ENCODE data around the gene SETDB1. TPM values are rescaled to one million over a fixed set of nuclear protein-coding genes. Genes with fewer than 3 reads are reported as not detected.

The SETDB1 gene
- total and polyA plus RNA-seq, 2 experiments from 2014 or later, result 9.7 to 21.4 TPM

DNA sequence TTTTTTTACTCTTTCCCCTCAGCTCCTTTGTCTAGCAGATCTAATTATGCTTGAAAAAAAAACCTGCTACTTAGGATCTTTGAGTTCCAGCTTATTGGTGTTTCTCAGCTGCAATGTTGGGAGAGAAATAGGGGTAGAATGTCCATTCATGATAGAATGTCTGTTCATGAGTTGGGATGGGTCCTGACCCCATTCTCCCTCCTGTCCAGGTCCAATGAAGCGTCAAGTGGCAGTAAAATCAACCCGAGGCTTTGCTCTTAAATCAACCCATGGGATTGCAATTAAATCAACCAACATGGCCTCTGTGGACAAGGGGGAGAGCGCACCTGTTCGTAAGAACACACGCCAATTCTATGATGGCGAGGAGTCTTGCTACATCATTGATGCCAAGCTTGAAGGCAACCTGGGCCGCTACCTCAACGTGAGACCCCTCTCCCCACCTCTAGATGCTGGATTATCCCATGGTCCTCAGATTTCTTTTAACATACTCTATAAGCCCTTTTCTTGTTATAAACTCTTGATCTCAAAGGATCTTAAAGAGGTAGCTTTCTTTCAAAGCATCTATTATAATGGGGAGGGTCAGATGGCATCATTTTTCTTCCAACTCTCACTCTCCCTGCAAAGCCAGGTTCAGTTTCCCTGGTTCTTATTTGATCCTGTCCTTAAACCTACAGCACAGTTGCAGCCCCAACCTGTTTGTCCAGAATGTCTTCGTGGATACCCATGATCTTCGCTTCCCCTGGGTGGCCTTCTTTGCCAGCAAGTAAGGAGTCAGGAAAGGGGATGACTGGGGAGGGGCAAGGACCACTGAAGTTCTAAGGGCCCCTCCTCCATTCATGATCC lies 37.4 kb downstream of the SETDB1 start:
- Histone ChIP-seq H3K36me3 (ENCODE audit: low read depth) (peaks cover 54% of the 10 kb centered on the region), H3K27ac (no peak overlapping the region), H3K4me1 (ENCODE audit: insufficient read depth) (no peaks in the 10 kb centered on the region), H3K4me2 (ENCODE audit: unreplicated experiment) (no peak overlapping the region), H4K20me1 (ENCODE audit: insufficient read depth) (no peaks in the 10 kb centered on the region), H3K9me3 (ENCODE audit: low read depth) (no peaks in the 10 kb centered on the region), H3K79me2 (ENCODE audit: insufficient read depth) (peaks cover 20% of the 10 kb centered on the region), H3K4me3 (no peak overlapping the region), H2AFZ (no peak overlapping the region), H3F3A (ENCODE audit: insufficient read depth) (peaks cover 37% of the 10 kb centered on the region), H3K27me3 (replicated peaks; ENCODE audit: insufficient read depth) (no peaks in the 10 kb centered on the region), H3K9me2 (ENCODE audit: insufficient read depth) (no peaks in the 10 kb centered on the region), H3K9ac (no peak overlapping the region)
- TF ChIP-seq EZH2phosphoT487 (IDR thresholded peaks at IDR 0.05; ENCODE audit: insufficient read depth, low read depth) (no peak), EZH2 (IDR thresholded peaks at IDR 0.05; ENCODE audit: insufficient read depth, poor library complexity, severe bottlenecking) (no peak)
- DNase-seq, result no peak
- 88% methylated on average over 10 of the region's 10 CpGs for WGBS, 2 experiments (ENCODE audit: low coverage in 1 of 2, low lambda C conversion rate in 2 of 2, missing lambda C conversion rate in 2 of 2)
- in situ Hi-C loops (cut with MboI), result no loop called here

DNA sequence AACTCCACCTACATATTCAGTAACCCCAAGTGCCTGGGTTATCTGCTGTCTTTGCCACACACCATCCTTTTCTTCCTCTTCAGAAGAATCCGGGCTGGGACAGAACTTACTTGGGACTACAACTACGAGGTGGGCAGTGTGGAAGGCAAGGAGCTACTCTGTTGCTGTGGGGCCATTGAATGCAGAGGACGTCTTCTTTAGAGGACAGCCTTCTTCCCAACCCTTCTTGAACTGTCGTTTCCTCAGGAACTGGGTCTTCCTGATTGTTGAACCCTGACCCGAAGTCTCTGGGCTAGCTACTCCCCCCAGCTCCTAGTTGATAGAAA lies 38.0 kb downstream of the SETDB1 start:
- Histone ChIP-seq H3K4me1 (ENCODE audit: insufficient read depth) (no peaks in the 10 kb centered on the region), H3K36me3 (ENCODE audit: low read depth) (peaks cover 54% of the 10 kb centered on the region), H3K4me3 (no peak overlapping the region), H3K9ac (no peak overlapping the region), H3F3A (ENCODE audit: insufficient read depth) (peaks cover 37% of the 10 kb centered on the region), H3K27ac (no peak overlapping the region), H3K4me2 (ENCODE audit: unreplicated experiment) (no peak overlapping the region), H3K9me3 (ENCODE audit: low read depth) (no peaks in the 10 kb centered on the region), H3K27me3 (replicated peaks; ENCODE audit: insufficient read depth) (no peaks in the 10 kb centered on the region), H3K79me2 (ENCODE audit: insufficient read depth) (peaks cover 26% of the 10 kb centered on the region), H4K20me1 (ENCODE audit: insufficient read depth) (no peaks in the 10 kb centered on the region), H3K9me2 (ENCODE audit: insufficient read depth) (no peaks in the 10 kb centered on the region), H2AFZ (no peak overlapping the region)
- TF ChIP-seq EZH2 (IDR thresholded peaks at IDR 0.05; ENCODE audit: insufficient read depth, poor library complexity, severe bottlenecking), result no peak
- TF ChIP-seq EZH2phosphoT487 (IDR thresholded peaks at IDR 0.05; ENCODE audit: insufficient read depth, low read depth), result no peak
- DNase-seq, result no peak
- 85 to 88% methylated on average over 5 of the region's 5 CpGs for WGBS, 2 experiments (ENCODE audit: low coverage in 1 of 2, low lambda C conversion rate in 2 of 2, missing lambda C conversion rate in 2 of 2)
- in situ Hi-C loops (cut with MboI), result no loop called here

GRCh38 chr1:150965605-150966004 lies 39.4 kb downstream of the SETDB1 start:
- WGBS, 2 experiments (ENCODE audit: low coverage in 1 of 2, low lambda C conversion rate in 2 of 2, missing lambda C conversion rate in 2 of 2), result 90 to 99% methylated on average over 4 of the region's 4 CpGs
- DNase-seq, result no peak
- Histone ChIP-seq H3K4me1 (ENCODE audit: insufficient read depth) (peaks cover 3% of the 10 kb centered on the region), H3K9me2 (ENCODE audit: insufficient read depth) (no peaks in the 10 kb centered on the region), H3K4me3 (no peak overlapping the region), H3K27me3 (replicated peaks; ENCODE audit: insufficient read depth) (no peaks in the 10 kb centered on the region), H3K4me2 (ENCODE audit: unreplicated experiment) (no peak overlapping the region), H3K79me2 (ENCODE audit: insufficient read depth) (peaks cover 41% of the 10 kb centered on the region), H4K20me1 (ENCODE audit: insufficient read depth) (no peaks in the 10 kb centered on the region), H2AFZ (no peak overlapping the region), H3K9ac (no peak overlapping the region), H3K36me3 (ENCODE audit: low read depth) (peaks cover 46% of the 10 kb centered on the region), H3K9me3 (ENCODE audit: low read depth) (no peaks in the 10 kb centered on the region), H3K27ac (no peak overlapping the region), H3F3A (ENCODE audit: insufficient read depth) (peaks cover 39% of the 10 kb centered on the region)
- TF ChIP-seq EZH2 (IDR thresholded peaks at IDR 0.05; ENCODE audit: insufficient read depth, poor library complexity, severe bottlenecking) (no peak), EZH2phosphoT487 (IDR thresholded peaks at IDR 0.05; ENCODE audit: insufficient read depth, low read depth) (no peak)
- in situ Hi-C loops (cut with MboI), result no loop called here

- Histone ChIP-seq H3K36me3 (ENCODE audit: low read depth) (peaks cover 46% of the 10 kb centered on the region), H4K20me1 (ENCODE audit: insufficient read depth) (no peaks in the 10 kb centered on the region), H3K27ac (no peak overlapping the region), H3F3A (ENCODE audit: insufficient read depth) (peaks cover 41% of the 10 kb centered on the region), H3K27me3 (replicated peaks; ENCODE audit: insufficient read depth) (no peaks in the 10 kb centered on the region), H3K79me2 (ENCODE audit: insufficient read depth) (peaks cover 45% of the 10 kb centered on the region), H3K4me1 (ENCODE audit: insufficient read depth) (peaks cover 8% of the 10 kb centered on the region), H2AFZ (no peak overlapping the region), H3K4me2 (ENCODE audit: unreplicated experiment) (no peak overlapping the region), H3K9ac (no peak overlapping the region), H3K4me3 (no peak overlapping the region), H3K9me2 (ENCODE audit: insufficient read depth) (no peaks in the 10 kb centered on the region), H3K9me3 (ENCODE audit: low read depth) (no peaks in the 10 kb centered on the region)
- DNase-seq, result no peak
- 83 to 85% methylated on average over 6 of the region's 6 CpGs for WGBS, 2 experiments (ENCODE audit: low coverage in 1 of 2, low lambda C conversion rate in 2 of 2, missing lambda C conversion rate in 2 of 2)
- in situ Hi-C loops (cut with MboI), result no loop called here
- TF ChIP-seq EZH2phosphoT487 (IDR thresholded peaks at IDR 0.05; ENCODE audit: insufficient read depth, low read depth) (no peak), EZH2 (IDR thresholded peaks at IDR 0.05; ENCODE audit: insufficient read depth, poor library complexity, severe bottlenecking) (no peak)
Measured at GRCh38 chr1:150966011-150966410, 39.8 kb downstream of the SETDB1 start.

All from GM23248 (cell line).